GM12874 (cell line): ENCODE data around the gene LRRC19.

Source experiments
- CTCF ChIP-seq: IDR thresholded peaks from 2 replicates; pipeline ENCODE4 v1.5.1; 2011; ENCODE audit warnings: low read depth, mild to moderate bottlenecking, control low read depth, low read length, moderate library complexity; ENCODE audit not compliant: insufficient read depth

Gene LRRC19

GRCh38 chr9:26955921-26956859 lies 49.3 kb downstream of the LRRC19 start, which contains the start of gene IFT74:
TSS of gene IFT74 (plus strand) at chr9:26956412. CDS start at chr9:26961968, 5,556 bp downstream.
- TF ChIP-seq CTCF, result no peak

GRCh38 chr9:26955222-26955903 lies 50.1 kb downstream of the LRRC19 start:
- no peak for TF ChIP-seq CTCF

- TF ChIP-seq CTCF, result no peak
These were observed 51.4 kb downstream of the LRRC19 start for GRCh38 chr9:26954050-26954508.

- TF ChIP-seq CTCF, result no peak
These were observed 53.7 kb downstream of the LRRC19 start for GRCh38 chr9:26951794-26952193.

- TF ChIP-seq CTCF, result no peak
These were observed 55.0 kb downstream of the LRRC19 start for GRCh38 chr9:26950521-26950920.

DNA sequence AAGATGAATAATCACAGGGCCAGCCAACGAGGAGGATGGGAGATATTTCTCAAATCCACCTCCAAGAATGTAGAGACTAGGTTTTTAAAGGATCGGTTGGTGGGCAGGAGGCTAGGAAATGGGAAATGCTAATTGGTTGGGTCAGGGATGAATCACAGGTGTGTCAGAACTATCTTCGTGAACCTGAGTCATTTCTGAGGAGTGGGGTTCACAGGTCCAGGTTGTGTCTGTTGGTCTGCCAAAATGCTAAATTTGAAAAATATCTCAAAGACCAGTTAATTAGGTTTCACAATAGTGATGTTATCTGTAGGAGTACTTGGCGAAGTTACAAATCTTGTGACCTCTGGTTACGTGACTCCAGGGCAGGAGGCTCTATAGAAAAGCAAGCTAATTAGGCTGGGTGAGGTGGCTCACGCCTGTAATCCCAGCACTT lies 55.8 kb downstream of the LRRC19 start:
- TF ChIP-seq CTCF, result no peak

DNA sequence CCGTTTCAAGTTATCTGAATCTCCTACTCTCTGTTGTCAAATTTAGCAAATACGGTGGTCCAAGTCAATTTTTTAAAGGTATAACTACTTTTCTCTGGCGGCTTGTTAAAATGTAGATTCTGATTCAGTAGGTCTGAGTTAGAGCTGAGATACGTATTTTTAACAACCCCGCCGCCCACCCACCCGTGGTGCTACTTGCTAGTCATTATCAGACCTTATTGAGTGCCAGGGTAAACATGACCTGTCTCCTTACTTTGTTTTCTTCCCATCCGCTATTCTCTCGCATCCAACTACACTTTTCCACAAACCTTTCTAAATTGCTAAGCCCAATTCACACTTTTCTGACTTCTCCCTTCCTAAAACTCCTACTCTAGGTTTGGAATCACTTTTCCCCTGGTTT lies 57.7 kb downstream of the LRRC19 start:
- TF ChIP-seq CTCF, result no peak
